Transverse colon (tissue), 4 donors: Measurements from ENCODE around the gene DONSON.

ENCODE experiments used
- CTCF ChIP-seq, 5 experiments: fragments of 200-600 bp in 3 of 5; fragments of 450-650 bp in 2 of 5; sonication (generic) in 3 of 5; IDR thresholded peaks; 1 replicate in 2 of 5; 2 replicates in 3 of 5; pipeline ENCODE4 v1.5.1; 2016 to 2017; ENCODE audit warnings: antibody characterized with exemption in 5 of 5, inconsistent platforms in 3 of 5, mild to moderate bottlenecking in 2 of 5, moderate library complexity in 1 of 5
- POLR2A ChIP-seq: fragments of 450-650 bp; IDR thresholded peaks from one replicate; pipeline ENCODE4 v1.6.1; 2016; ENCODE audit warnings: antibody characterized with exemption, mild to moderate bottlenecking, moderate library complexity
- POLR2AphosphoS5 ChIP-seq, 3 donors: sonication (generic); formaldehyde crosslinking; IDR thresholded peaks; one replicate each; pipeline ENCODE4 v1.6.1; 2016; ENCODE audit warnings: antibody characterized with exemption in 3 of 3

GRCh38 chr21:33531007-33531406 is 57.5 kb downstream of the DONSON start:
- no peak for TF ChIP-seq POLR2A
- no peak for TF ChIP-seq CTCF (IDR thresholded peaks at IDR 0.05)
- TF ChIP-seq POLR2AphosphoS5 (IDR thresholded peaks at IDR 0.05) = no peak
